Cardiac muscle cell (in vitro differentiated cells and primary cell): ENCODE data around the gene CNTNAP2. TPM values are rescaled to one million over a fixed set of nuclear protein-coding genes. Genes with fewer than 3 reads are reported as not detected.
A peak's percentile ranks its signal among the peaks of the same experiment; 100 is the strongest.

Source experiments
- DNase-seq, 2 donors: peaks; one replicate each; pipeline versions ENCODE4 v3.0.0 to v3.0.0-alpha.2; 2010 to 2017; ENCODE audit warnings: low read depth in 1 of 2, low spot score in 1 of 2
- H3K27ac ChIP-seq: fragments of 200-600 bp; sonication (generic); 2 replicates; pipeline ENCODE4 v1.5.1; 2016
- H3K27me3 ChIP-seq: fragments of 200-600 bp; sonication (generic); 2 replicates; pipeline ENCODE4 v1.6.0; 2016; ENCODE audit warnings: control low read depth
- H3K36me3 ChIP-seq: fragments of 200-600 bp; sonication (generic); 2 replicates; pipeline ENCODE4 v1.5.1; 2016; ENCODE audit warnings: control low read depth
- H3K4me1 ChIP-seq: fragments of 200-600 bp; sonication (generic); 2 replicates; pipeline ENCODE4 v1.8.1; 2017; ENCODE audit warnings: low read depth, mild to moderate bottlenecking, mixed run types
- H3K4me3 ChIP-seq: fragments of 200-600 bp; sonication (generic); 2 replicates; pipeline ENCODE4 v1.5.1; 2016; ENCODE audit warnings: mild to moderate bottlenecking
- H3K9me3 ChIP-seq: fragments of 200-600 bp; sonication (generic); 2 replicates; pipeline ENCODE4 v1.5.1; 2017; ENCODE audit warnings: low read depth, mild to moderate bottlenecking, control low read depth
- CTCF ChIP-seq: IDR thresholded peaks from 2 replicates; pipeline ENCODE4 v1.5.1; 2012; ENCODE audit warnings: low read depth, mild to moderate bottlenecking, low read length
- polyA plus RNA-seq: library from polyadenylated mRNA; unstranded; fragments of >200 nt; fragmentation: Nextera tagmentation; extraction: Ambion mirVana; gene quantifications from 2 replicates; pipeline ENCODE4 v1.2.1, GENCODE V29; 2016
- total RNA-seq: library from RNA; depleted of rRNA; stranded (reverse); fragments of >200 nt; gene quantifications from 2 replicates; pipeline ENCODE4 v1.2.3, GENCODE V29; 2016

Gene CNTNAP2
- total and polyA plus RNA-seq, 2 experiments from 2014 or later, result 4.8 to 5.1 TPM

- Histone ChIP-seq H3K4me1 (peaks cover 24% of the 10 kb centered on the region), H3K9me3 (no peaks in the 10 kb centered on the region), H3K4me3 (no peak overlapping the region), H3K36me3 (no peaks in the 10 kb centered on the region), H3K27ac (no peak overlapping the region), H3K27me3 (no peaks in the 10 kb centered on the region)
- peak in 1 of 2 donors; percentile 28 for DNase-seq
- TF ChIP-seq CTCF, result no peak
Measured at GRCh38 chr7:148395352-148395811, 2278.8 kb downstream of the CNTNAP2 start.

- no peak for DNase-seq
- Histone ChIP-seq H3K27me3 (no peaks in the 10 kb centered on the region), H3K4me1 (peaks cover 20% of the 10 kb centered on the region), H3K36me3 (no peaks in the 10 kb centered on the region), H3K4me3 (no peak overlapping the region), H3K27ac (no peak overlapping the region), H3K9me3 (no peaks in the 10 kb centered on the region)
- no peak for TF ChIP-seq CTCF
Measured at GRCh38 chr7:148395990-148396716, 2279.6 kb downstream of the CNTNAP2 start.

- no peak for DNase-seq
- H3K36me3 ChIP-seq, result no peaks in the 10 kb centered on the region
- H3K27me3 ChIP-seq, result no peaks in the 10 kb centered on the region
- no peak overlapping the region for H3K4me3 ChIP-seq
- H3K4me1 ChIP-seq, result peaks cover 16% of the 10 kb centered on the region
- TF ChIP-seq CTCF, result no peak
- H3K9me3 ChIP-seq, result no peaks in the 10 kb centered on the region
- no peak overlapping the region for H3K27ac ChIP-seq
Measured at GRCh38 chr7:148397056-148397455, 2280.5 kb downstream of the CNTNAP2 start.

GRCh38 chr7:148397551-148397950 is 2280.9 kb downstream of the CNTNAP2 start:
- H3K36me3 ChIP-seq, result no peaks in the 10 kb centered on the region
- H3K4me3 ChIP-seq, result no peak overlapping the region
- no peak for TF ChIP-seq CTCF
- no peak for DNase-seq
- H3K9me3 ChIP-seq, result no peaks in the 10 kb centered on the region
- H3K4me1 ChIP-seq, result peaks cover 21% of the 10 kb centered on the region
- no peaks in the 10 kb centered on the region for H3K27me3 ChIP-seq
- no peak overlapping the region for H3K27ac ChIP-seq

- Histone ChIP-seq H3K4me3 (no peak overlapping the region), H3K27ac (no peak overlapping the region), H3K36me3 (no peaks in the 10 kb centered on the region), H3K4me1 (peaks cover 21% of the 10 kb centered on the region), H3K27me3 (no peaks in the 10 kb centered on the region), H3K9me3 (no peaks in the 10 kb centered on the region)
- no peak for DNase-seq
- no peak for TF ChIP-seq CTCF
Measured at GRCh38 chr7:148397985-148398384, 2281.4 kb downstream of the CNTNAP2 start.
